Measurements from ENCODE around the gene FAM110C. TPM values are rescaled to one million over a fixed set of nuclear protein-coding genes. Genes with fewer than 3 reads are reported as not detected.
A peak's percentile ranks its signal among the peaks of the same experiment; 100 is the strongest.

The FAM110C gene
- polyA plus RNA-seq, 1 donor (not counting 4 experiments of a cell fraction or from before 2014, with no cell fraction given): 38.0 TPM

DNA sequence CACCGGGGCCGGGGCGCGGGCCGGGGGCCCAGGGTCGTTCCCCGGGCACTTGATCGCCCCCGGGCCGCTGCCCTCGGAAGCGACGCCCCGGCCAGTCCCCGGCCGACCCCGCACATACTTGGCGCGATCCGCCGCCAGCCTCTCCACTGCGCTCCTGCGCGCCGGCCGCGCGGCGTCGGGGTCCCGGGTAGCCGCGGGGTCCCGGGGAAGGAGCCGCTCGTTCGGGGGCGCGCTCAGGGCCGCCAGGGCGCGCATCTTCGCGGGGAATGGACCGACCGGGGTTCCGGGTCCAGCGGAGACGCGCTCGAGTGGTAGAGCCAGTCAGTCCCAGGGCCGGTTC is 204 bp downstream of the FAM110C start:
- H3K27me3 ChIP-seq (ENCODE audit: control insufficient read depth, extremely low read depth, insufficient read depth, low read length): no peaks in the 10 kb centered on the region
- H4K20me1 ChIP-seq (ENCODE audit: control insufficient read depth, extremely low read depth, insufficient read depth, low read length): no peaks in the 10 kb centered on the region
- peak overlapping the region; percentile 24 for H2AFZ ChIP-seq (ENCODE audit: control insufficient read depth, low read length)
- H3K79me2 ChIP-seq (ENCODE audit: control insufficient read depth, insufficient read depth, low read length): peaks cover 51% of the 10 kb centered on the region
- peaks cover 3 to 4% of the 10 kb centered on the region in 2 experiments for H3K36me3 ChIP-seq (ENCODE audit: control insufficient read depth in 2 of 2, extremely low read depth in 1 of 2, insufficient read depth in 2 of 2, low read length in 2 of 2)
- no peaks in the 10 kb centered on the region for H3K9me3 ChIP-seq (ENCODE audit: control insufficient read depth, low read depth, low read length)
- no peaks in the 10 kb centered on the region for H3K9me1 ChIP-seq (ENCODE audit: control insufficient read depth, extremely low read depth, insufficient read depth, low read length)
- H3K27ac ChIP-seq (ENCODE audit: control insufficient read depth, insufficient read depth, low read length): peak overlapping the region; percentile 53
- FAIRE-seq: no peak
- H3K9ac ChIP-seq (ENCODE audit: control insufficient read depth, extremely low read depth, insufficient read depth, low read length): peak overlapping the region; percentile 75
- peak overlapping the region; percentile 70 to 92 (median 86) for H3K4me3 ChIP-seq (ENCODE audit: control insufficient read depth in 2 of 3, extremely low read depth in 1 of 3, insufficient read depth in 2 of 3, low read depth in 1 of 3, low read length in 3 of 3)
- H3K4me1 ChIP-seq (ENCODE audit: control insufficient read depth, extremely low read depth, insufficient read depth, low read length): peaks cover 27% of the 10 kb centered on the region
- no peak for DNase-seq (ENCODE audit: low read depth, low spot score)
- TF ChIP-seq, protein P1, sequence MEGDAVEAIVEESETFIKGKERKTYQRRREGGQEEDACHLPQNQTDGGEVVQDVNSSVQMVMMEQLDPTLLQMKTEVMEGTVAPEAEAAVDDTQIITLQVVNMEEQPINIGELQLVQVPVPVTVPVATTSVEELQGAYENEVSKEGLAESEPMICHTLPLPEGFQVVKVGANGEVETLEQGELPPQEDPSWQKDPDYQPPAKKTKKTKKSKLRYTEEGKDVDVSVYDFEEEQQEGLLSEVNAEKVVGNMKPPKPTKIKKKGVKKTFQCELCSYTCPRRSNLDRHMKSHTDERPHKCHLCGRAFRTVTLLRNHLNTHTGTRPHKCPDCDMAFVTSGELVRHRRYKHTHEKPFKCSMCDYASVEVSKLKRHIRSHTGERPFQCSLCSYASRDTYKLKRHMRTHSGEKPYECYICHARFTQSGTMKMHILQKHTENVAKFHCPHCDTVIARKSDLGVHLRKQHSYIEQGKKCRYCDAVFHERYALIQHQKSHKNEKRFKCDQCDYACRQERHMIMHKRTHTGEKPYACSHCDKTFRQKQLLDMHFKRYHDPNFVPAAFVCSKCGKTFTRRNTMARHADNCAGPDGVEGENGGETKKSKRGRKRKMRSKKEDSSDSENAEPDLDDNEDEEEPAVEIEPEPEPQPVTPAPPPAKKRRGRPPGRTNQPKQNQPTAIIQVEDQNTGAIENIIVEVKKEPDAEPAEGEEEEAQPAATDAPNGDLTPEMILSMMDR (optimal IDR thresholded peaks at IDR 0.05 in 1 of 3, IDR thresholded peaks at IDR 0.05 in 1 of 3, conservative IDR thresholded peaks at IDR 0.05 in 1 of 3; ENCODE audit: extremely low read depth in 1 of 3, insufficient read depth in 2 of 3, low read length in 3 of 3): no peak
- no peak for TF ChIP-seq EZH2 (IDR thresholded peaks at IDR 0.05; ENCODE audit: low read length)
- dilution Hi-C loops (cut with MboI; ENCODE audit: extremely low pct_ligation_motif_present, low sequenced_read_pairs): no loop called here
- H3K4me2 ChIP-seq (ENCODE audit: control insufficient read depth, extremely low read depth, insufficient read depth, low read depth, low read length): no peak overlapping the region

DNA sequence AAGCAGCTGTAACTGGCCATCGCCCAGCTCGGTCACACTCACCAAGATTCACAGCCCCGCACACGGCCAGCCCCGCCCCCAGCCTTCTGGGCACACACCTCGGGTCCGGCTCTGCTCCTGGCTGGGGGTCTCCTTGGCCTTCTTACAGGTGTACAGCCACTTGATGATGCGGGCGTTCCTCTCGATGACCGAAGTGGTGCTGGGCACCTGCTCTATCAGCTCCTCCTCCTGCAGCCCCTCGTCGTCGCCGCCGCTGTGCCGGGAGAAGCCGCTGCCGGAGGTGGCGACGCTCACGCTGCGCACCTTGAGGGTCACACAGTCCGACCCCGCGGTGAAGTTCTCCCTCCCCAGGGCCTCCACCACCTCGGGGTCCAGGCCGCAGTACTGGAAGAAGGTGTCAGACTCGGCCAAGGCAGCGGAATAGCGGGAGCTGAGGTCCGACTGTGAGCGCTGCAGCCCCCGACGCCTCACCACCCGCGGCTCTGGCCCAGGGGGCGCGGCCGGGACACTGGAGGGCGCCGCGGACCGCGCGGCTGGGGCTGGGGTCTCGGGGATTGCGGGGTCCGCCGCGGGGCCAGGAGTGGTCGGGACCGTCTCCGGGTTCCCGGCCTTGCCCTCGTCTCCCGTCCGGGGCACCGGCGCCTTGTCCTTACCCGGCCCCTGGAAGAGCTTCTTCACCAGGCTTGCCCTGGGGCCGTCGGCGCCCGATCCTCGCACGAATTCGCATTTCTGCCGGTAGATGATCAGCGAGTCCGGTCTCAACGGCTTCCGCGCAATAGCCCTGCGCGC is 769 bp downstream of the FAM110C start:
- Histone ChIP-seq H4K20me1 (ENCODE audit: control insufficient read depth, extremely low read depth, insufficient read depth, low read length) (no peaks in the 10 kb centered on the region), H3K9me3 (ENCODE audit: control insufficient read depth, low read depth, low read length) (no peaks in the 10 kb centered on the region), H2AFZ (ENCODE audit: control insufficient read depth, low read length) (no peak overlapping the region), H3K27ac (ENCODE audit: control insufficient read depth, insufficient read depth, low read length) (peak overlapping the region; percentile 53), H3K4me2 (ENCODE audit: control insufficient read depth, extremely low read depth, insufficient read depth, low read depth, low read length) (peak overlapping the region; percentile 84), H3K9ac (ENCODE audit: control insufficient read depth, extremely low read depth, insufficient read depth, low read length) (peak overlapping the region; percentile 75), H3K4me3 (ENCODE audit: control insufficient read depth in 2 of 3, extremely low read depth in 1 of 3, insufficient read depth in 2 of 3, low read depth in 1 of 3, low read length in 3 of 3) (peak overlapping the region; percentile 70 to 92 (median 86)), H3K36me3 (ENCODE audit: control insufficient read depth in 2 of 2, extremely low read depth in 1 of 2, insufficient read depth in 2 of 2, low read length in 2 of 2) (peaks cover 4% of the 10 kb centered on the region in 2 experiments), H3K4me1 (ENCODE audit: control insufficient read depth, extremely low read depth, insufficient read depth, low read length) (peaks cover 33% of the 10 kb centered on the region), H3K27me3 (ENCODE audit: control insufficient read depth, extremely low read depth, insufficient read depth, low read length) (no peaks in the 10 kb centered on the region), H3K79me2 (ENCODE audit: control insufficient read depth, insufficient read depth, low read length) (peaks cover 57% of the 10 kb centered on the region), H3K9me1 (ENCODE audit: control insufficient read depth, extremely low read depth, insufficient read depth, low read length) (no peaks in the 10 kb centered on the region)
- FAIRE-seq (no peak), DNase-seq (ENCODE audit: low read depth, low spot score) (no peak)
- dilution Hi-C loops (cut with MboI; ENCODE audit: extremely low pct_ligation_motif_present, low sequenced_read_pairs): no loop called here
- TF ChIP-seq, protein P1 (optimal IDR thresholded peaks at IDR 0.05 in 1 of 3, IDR thresholded peaks at IDR 0.05 in 1 of 3, conservative IDR thresholded peaks at IDR 0.05 in 1 of 3; ENCODE audit: extremely low read depth in 1 of 3, insufficient read depth in 2 of 3, low read length in 3 of 3): no peak
- TF ChIP-seq EZH2 (IDR thresholded peaks at IDR 0.05; ENCODE audit: low read length): no peak

Data from keratinocyte (primary cell).